ENCODE data around the gene PDXDC1.

The PDXDC1 gene

DNA sequence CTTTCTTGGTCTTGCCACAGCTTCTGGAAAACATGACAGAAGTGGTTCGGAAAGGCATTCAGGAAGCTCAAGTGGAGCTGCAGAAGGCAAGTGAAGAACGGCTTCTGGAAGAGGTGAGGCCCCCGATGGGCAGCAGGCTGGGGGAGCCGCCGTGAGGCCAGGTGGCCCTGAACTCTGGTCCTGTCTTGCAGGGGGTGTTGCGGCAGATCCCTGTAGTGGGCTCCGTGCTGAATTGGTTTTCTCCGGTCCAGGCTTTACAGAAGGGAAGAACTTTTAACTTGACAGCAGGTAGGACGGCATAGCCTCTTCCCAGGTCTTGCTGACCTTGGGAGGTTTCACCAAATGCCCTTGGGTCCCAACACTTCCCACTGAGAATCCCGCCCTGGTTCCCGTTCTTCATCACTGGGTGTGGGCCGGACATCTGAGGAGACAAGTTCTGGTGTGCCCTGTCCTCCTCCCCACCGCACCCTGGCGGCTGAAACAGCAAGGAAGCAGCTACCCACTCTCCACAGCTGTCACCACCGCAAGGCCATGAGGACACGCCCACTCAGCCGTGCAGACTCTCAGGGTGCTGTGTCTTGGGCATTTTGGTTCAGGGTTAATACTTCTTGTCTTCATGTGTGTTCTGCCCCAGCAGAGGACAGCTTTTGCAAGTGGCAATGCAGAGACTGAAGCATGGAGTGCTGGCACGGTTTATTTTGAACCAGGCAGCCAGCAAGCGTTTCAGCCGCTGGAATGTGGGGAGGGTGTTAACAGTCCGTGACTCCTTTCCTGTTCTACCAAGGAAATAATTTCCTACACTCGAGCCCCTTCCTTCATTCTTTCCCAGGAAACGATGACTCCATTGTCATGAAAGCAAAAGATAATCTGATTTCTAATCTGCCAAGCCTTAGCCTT, 59.7 kb downstream of the PDXDC1 start:
- Histone ChIP-seq H3K27ac (ENCODE audit: poor library complexity, severe bottlenecking) (no peak overlapping the region), H3K9me3 (ENCODE audit: severe bottlenecking) (no peaks in the 10 kb centered on the region), H3K27me3 (ENCODE audit: insufficient read depth, poor library complexity, severe bottlenecking) (no peaks in the 10 kb centered on the region), H3K36me3 (ENCODE audit: low read depth) (peaks cover 88% of the 10 kb centered on the region), H3K4me3 (ENCODE audit: severe bottlenecking) (no peak overlapping the region), H3K4me1 (ENCODE audit: insufficient read depth, poor library complexity, severe bottlenecking) (no peaks in the 10 kb centered on the region)
- peak; percentile 32 for DNase-seq (ENCODE audit: low spot score)
- TF ChIP-seq, protein P1, sequence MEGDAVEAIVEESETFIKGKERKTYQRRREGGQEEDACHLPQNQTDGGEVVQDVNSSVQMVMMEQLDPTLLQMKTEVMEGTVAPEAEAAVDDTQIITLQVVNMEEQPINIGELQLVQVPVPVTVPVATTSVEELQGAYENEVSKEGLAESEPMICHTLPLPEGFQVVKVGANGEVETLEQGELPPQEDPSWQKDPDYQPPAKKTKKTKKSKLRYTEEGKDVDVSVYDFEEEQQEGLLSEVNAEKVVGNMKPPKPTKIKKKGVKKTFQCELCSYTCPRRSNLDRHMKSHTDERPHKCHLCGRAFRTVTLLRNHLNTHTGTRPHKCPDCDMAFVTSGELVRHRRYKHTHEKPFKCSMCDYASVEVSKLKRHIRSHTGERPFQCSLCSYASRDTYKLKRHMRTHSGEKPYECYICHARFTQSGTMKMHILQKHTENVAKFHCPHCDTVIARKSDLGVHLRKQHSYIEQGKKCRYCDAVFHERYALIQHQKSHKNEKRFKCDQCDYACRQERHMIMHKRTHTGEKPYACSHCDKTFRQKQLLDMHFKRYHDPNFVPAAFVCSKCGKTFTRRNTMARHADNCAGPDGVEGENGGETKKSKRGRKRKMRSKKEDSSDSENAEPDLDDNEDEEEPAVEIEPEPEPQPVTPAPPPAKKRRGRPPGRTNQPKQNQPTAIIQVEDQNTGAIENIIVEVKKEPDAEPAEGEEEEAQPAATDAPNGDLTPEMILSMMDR (IDR thresholded peaks at IDR 0.05; ENCODE audit: poor library complexity, severe bottlenecking) = no peak
- no peak for ATAC-seq (ENCODE audit: low read depth)

DNA sequence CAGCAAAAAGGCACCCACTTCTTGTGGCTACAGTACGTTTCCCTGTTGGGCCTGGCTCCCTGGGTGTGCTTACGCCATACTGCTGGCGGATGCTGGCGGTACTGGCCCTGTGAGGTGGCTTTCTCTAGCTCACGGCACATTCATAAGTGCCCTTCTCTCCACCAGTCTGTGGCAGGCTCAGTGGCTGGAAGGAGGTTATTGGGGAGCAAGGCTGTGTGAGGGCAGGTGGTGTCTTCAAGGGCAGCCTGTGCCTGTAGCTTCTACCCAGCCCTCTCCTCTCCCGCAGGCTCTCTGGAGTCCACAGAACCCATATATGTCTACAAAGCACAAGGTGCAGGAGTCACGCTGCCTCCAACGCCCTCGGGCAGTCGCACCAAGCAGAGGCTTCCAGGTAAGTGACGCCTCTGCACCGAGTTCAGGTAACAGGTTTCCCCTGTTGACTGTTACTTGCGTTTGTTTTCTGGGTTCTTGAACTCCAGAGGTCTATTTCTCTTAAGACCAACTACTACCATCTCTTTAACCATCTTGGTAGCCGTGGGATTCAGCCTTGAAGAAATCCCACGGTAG, 60.4 kb downstream of the PDXDC1 start:
- Histone ChIP-seq H3K9me3 (ENCODE audit: severe bottlenecking) (no peaks in the 10 kb centered on the region), H3K27ac (ENCODE audit: poor library complexity, severe bottlenecking) (no peak overlapping the region), H3K27me3 (ENCODE audit: insufficient read depth, poor library complexity, severe bottlenecking) (no peaks in the 10 kb centered on the region), H3K36me3 (ENCODE audit: low read depth) (peaks cover 90% of the 10 kb centered on the region), H3K4me1 (ENCODE audit: insufficient read depth, poor library complexity, severe bottlenecking) (no peaks in the 10 kb centered on the region), H3K4me3 (ENCODE audit: severe bottlenecking) (no peak overlapping the region)
- ATAC-seq (ENCODE audit: low read depth) (no peak), DNase-seq (ENCODE audit: low spot score) (peak; percentile 34)
- TF ChIP-seq, protein P1 (IDR thresholded peaks at IDR 0.05; ENCODE audit: poor library complexity, severe bottlenecking) = no peak

- H3K36me3 ChIP-seq (ENCODE audit: low read depth) = peaks cover 91% of the 10 kb centered on the region
- TF ChIP-seq, protein P1 (IDR thresholded peaks at IDR 0.05; ENCODE audit: poor library complexity, severe bottlenecking) = no peak
- H3K9me3 ChIP-seq (ENCODE audit: severe bottlenecking) = no peaks in the 10 kb centered on the region
- no peak for DNase-seq (ENCODE audit: low spot score)
- H3K4me3 ChIP-seq (ENCODE audit: severe bottlenecking) = no peak overlapping the region
- no peaks in the 10 kb centered on the region for H3K27me3 ChIP-seq (ENCODE audit: insufficient read depth, poor library complexity, severe bottlenecking)
- no peak overlapping the region for H3K27ac ChIP-seq (ENCODE audit: poor library complexity, severe bottlenecking)
- no peak for ATAC-seq (ENCODE audit: low read depth)
- no peaks in the 10 kb centered on the region for H3K4me1 ChIP-seq (ENCODE audit: insufficient read depth, poor library complexity, severe bottlenecking)
Measured at GRCh38 chr16:15037003-15037402, 62.2 kb downstream of the PDXDC1 start.

DNA sequence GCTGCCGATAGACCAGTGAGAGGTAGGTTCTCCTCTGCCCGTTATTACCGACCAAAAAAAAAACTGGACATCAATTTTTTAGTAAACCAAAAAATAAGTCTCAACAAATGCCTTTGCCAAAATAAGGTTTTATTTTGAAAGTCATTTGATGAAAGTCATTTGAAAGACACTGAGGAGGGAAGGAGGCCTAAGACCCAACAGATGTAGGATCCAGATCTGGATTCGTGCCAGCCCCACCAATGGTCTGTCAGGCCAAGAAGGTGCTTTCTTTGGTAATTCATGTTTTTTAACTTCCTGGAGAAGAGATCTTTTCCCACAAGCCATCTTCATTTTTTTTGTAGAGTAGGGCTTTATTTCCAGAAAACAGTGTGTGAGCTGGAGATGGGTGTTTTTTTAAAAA, 62.9 kb downstream of the PDXDC1 start:
- H3K36me3 ChIP-seq (ENCODE audit: low read depth) = peaks cover 88% of the 10 kb centered on the region
- H3K4me3 ChIP-seq (ENCODE audit: severe bottlenecking) = no peak overlapping the region
- no peaks in the 10 kb centered on the region for H3K27me3 ChIP-seq (ENCODE audit: insufficient read depth, poor library complexity, severe bottlenecking)
- ATAC-seq (ENCODE audit: low read depth) (no peak), DNase-seq (ENCODE audit: low spot score) (no peak)
- H3K27ac ChIP-seq (ENCODE audit: poor library complexity, severe bottlenecking) = no peak overlapping the region
- no peaks in the 10 kb centered on the region for H3K9me3 ChIP-seq (ENCODE audit: severe bottlenecking)
- no peaks in the 10 kb centered on the region for H3K4me1 ChIP-seq (ENCODE audit: insufficient read depth, poor library complexity, severe bottlenecking)
- TF ChIP-seq, protein P1 (IDR thresholded peaks at IDR 0.05; ENCODE audit: poor library complexity, severe bottlenecking) = no peak

GRCh38 chr16:15038689-15039088, 63.9 kb downstream of the PDXDC1 start:
- ATAC-seq (ENCODE audit: low read depth) (no peak), DNase-seq (ENCODE audit: low spot score) (no peak)
- Histone ChIP-seq H3K36me3 (ENCODE audit: low read depth) (peaks cover 84% of the 10 kb centered on the region), H3K4me1 (ENCODE audit: insufficient read depth, poor library complexity, severe bottlenecking) (no peaks in the 10 kb centered on the region), H3K9me3 (ENCODE audit: severe bottlenecking) (no peaks in the 10 kb centered on the region), H3K27ac (ENCODE audit: poor library complexity, severe bottlenecking) (no peak overlapping the region), H3K4me3 (ENCODE audit: severe bottlenecking) (no peak overlapping the region), H3K27me3 (ENCODE audit: insufficient read depth, poor library complexity, severe bottlenecking) (no peaks in the 10 kb centered on the region)
- TF ChIP-seq, protein P1 (IDR thresholded peaks at IDR 0.05; ENCODE audit: poor library complexity, severe bottlenecking) = no peak

Measured in RWPE2 (cell line).